SH-SY5Y (cell line): ENCODE measurements around the gene GHR.

Source experiments
- GATA2 ChIP-seq: IDR thresholded peaks from 2 replicates; pipeline ENCODE4 v1.6.1; 2011; ENCODE audit warnings: mild to moderate bottlenecking, low read depth, low read length
- GATA3 ChIP-seq: IDR thresholded peaks from 2 replicates; pipeline ENCODE4 v1.6.1; 2011; ENCODE audit warnings: low read depth, mild to moderate bottlenecking, low read length, moderate library complexity

DNA sequence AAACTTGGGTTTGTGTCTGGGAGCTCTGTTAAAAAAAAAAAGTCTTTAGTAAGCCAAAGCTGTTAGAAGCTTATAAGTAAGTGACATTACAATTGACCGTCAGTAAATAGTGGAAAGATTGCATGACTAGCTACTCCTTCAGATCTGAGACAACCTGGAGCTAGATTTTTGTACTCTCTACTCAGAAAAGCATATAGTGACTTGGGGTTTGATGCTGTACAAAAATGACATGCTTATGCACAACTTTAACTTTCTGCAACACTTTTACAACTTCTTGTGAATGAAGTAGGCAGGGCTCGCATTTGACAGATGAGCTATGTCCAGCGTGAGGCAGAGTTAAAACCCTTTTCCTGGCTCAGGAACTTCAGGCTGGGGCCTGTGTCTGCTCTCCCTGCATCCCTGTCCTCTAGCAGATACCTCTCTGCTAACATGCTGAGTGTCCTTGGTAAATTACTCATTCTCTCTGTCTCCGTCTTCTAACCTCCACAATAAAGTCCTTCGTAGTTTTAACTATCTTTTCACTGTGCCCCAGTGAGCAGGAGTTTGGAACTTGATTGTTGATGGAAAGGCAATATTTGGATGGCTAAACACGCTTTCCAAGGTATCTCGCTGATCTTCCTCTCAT, 471 bp upstream of the GHR start:
- TF ChIP-seq GATA3: no peak
- no peak for TF ChIP-seq GATA2
